GM23248 (cell line): Measurements from ENCODE around the gene FARP1. TPM values are rescaled to one million over a fixed set of nuclear protein-coding genes. Genes with fewer than 3 reads are reported as not detected.

Experiments
- DNase-seq: peaks from one replicate; pipeline ENCODE4 v3.0.0-alpha.2; 2015
- H2AFZ ChIP-seq: fragments of 200-600 bp; sonication (generic); 2 replicates; pipeline ENCODE4 v1.6.1; 2016; ENCODE audit warnings: antibody characterized with exemption
- H3F3A ChIP-seq: fragments of 200-600 bp; sonication (generic); 2 replicates; pipeline ENCODE4 v1.6.1; 2016; ENCODE audit warnings: mild to moderate bottlenecking, antibody characterized with exemption, mixed run types; ENCODE audit not compliant: insufficient read depth
- H3K27ac ChIP-seq: fragments of 200-600 bp; sonication (generic); 2 replicates; pipeline ENCODE4 v1.5.1; 2016; ENCODE audit warnings: mild to moderate bottlenecking
- H3K27me3 ChIP-seq: fragments of 200-600 bp; sonication (generic); replicated peaks from 2 replicates; pipeline ENCODE4 v1.6.1; 2016; ENCODE audit warnings: mild to moderate bottlenecking; ENCODE audit not compliant: insufficient read depth
- H3K36me3 ChIP-seq: fragments of 200-600 bp; sonication (generic); 2 replicates; pipeline ENCODE4 v1.6.1; 2016; ENCODE audit warnings: low read depth, mild to moderate bottlenecking
- H3K4me1 ChIP-seq: fragments of 200-600 bp; sonication (generic); 2 replicates; pipeline ENCODE4 v1.6.1; 2016; ENCODE audit warnings: mild to moderate bottlenecking; ENCODE audit not compliant: insufficient read depth
- H3K4me2 ChIP-seq: fragments of 200-600 bp; sonication (generic); one replicate; pipeline ENCODE4 v1.6.1; 2016; ENCODE audit warnings: mild to moderate bottlenecking; ENCODE audit not compliant: unreplicated experiment
- H3K4me3 ChIP-seq: fragments of 200-600 bp; sonication (generic); 2 replicates; pipeline ENCODE4 v1.5.1; 2016; ENCODE audit warnings: mild to moderate bottlenecking
- H3K79me2 ChIP-seq: fragments of 200-600 bp; sonication (generic); 2 replicates; pipeline ENCODE4 v1.6.1; 2016; ENCODE audit warnings: mild to moderate bottlenecking; ENCODE audit not compliant: insufficient read depth
- H3K9ac ChIP-seq: fragments of 200-600 bp; sonication (generic); 2 replicates; pipeline ENCODE4 v1.6.1; 2016; ENCODE audit warnings: mild to moderate bottlenecking
- H3K9me2 ChIP-seq: fragments of 200-600 bp; sonication (generic); 2 replicates; pipeline ENCODE4 v1.6.1; 2016; ENCODE audit warnings: mixed run types, mild to moderate bottlenecking, moderate library complexity; ENCODE audit not compliant: insufficient read depth
- H3K9me3 ChIP-seq: fragments of 200-600 bp; sonication (generic); one replicate; pipeline ENCODE4 v1.6.1; 2017; ENCODE audit warnings: low read depth
- H4K20me1 ChIP-seq: fragments of 200-600 bp; sonication (generic); 2 replicates; pipeline ENCODE4 v1.6.0; 2016; ENCODE audit not compliant: insufficient read depth
- EZH2 ChIP-seq: fragments of 200-600 bp; sonication (generic); IDR thresholded peaks from 2 replicates; pipeline ENCODE4 v1.6.1; 2018; ENCODE audit warnings: antibody characterized with exemption, mild to moderate bottlenecking; ENCODE audit not compliant: insufficient read depth, poor library complexity, severe bottlenecking
- EZH2phosphoT487 ChIP-seq: fragments of 200-600 bp; sonication (generic); IDR thresholded peaks from 2 replicates; pipeline ENCODE4 v1.6.1; 2018; ENCODE audit warnings: antibody characterized with exemption, moderate library complexity, mild to moderate bottlenecking, low read depth; ENCODE audit not compliant: insufficient read depth
- WGBS, 2 experiments: methylation state at CpG; one replicate each; pipeline ENCODE4 v1.1.6; 2015 to 2017; ENCODE audit warnings: low lambda C conversion rate in 2 of 2, low coverage in 1 of 2; ENCODE audit errors: missing lambda C conversion rate in 2 of 2; 5-methylcytosine and 5-hydroxymethylcytosine counted together
- in situ Hi-C: fragments of 300-500 bp; cut with MboI; formaldehyde crosslinking; loops from 2 replicates; pipeline ENCODE4 v1.15.0; 2020
- polyA plus RNA-seq: library from polyadenylated mRNA; unstranded; fragments of >200 nt; fragmentation: Nextera tagmentation; extraction: Ambion mirVana; gene quantifications from 2 replicates; pipeline ENCODE4 v1.2.1, GENCODE V29; 2016
- total RNA-seq: library from RNA; depleted of rRNA; stranded (reverse); fragments of >200 nt; shearing (Covaris generic); gene quantifications from 2 replicates; pipeline ENCODE4 v1.2.3, GENCODE V29; 2014

FARP1 gene
- total and polyA plus RNA-seq, 2 experiments from 2014 or later = 53.7 to 56.6 TPM

DNA sequence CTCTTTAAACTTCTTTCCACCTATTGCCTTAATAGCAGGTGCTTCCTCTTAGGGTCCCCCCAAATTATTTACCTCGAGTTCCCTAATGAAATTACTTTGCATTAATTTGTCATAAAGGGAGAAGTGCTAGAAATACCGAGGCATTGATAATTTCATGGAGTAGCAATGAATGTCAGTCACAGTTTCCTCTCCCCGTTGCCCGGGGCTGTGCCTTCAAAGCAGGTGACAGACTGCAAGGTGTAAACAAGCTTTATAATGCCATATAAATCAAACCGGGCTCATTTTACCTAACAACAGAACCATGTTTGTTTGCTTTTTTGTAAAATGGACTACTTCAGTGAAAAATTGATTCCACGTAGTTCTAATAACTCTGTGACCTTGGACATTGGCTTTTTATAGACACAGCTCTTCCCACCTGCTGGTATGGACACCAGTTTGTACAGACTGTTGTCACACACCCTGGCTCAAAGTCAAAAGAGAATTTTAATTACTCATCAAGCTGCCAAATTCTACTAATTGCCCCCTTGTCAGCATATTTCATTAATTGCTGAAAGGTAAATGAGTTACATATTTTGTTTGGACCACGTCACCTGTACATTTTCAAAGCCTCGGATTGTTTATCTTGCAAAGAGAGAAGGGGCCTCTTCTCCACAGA is 262.9 kb downstream of the FARP1 start:
- H4K20me1 ChIP-seq = no peaks in the 10 kb centered on the region
- no peak overlapping the region for H2AFZ ChIP-seq
- peaks cover 1% of the 10 kb centered on the region; the same call in 1 of the 2 replicates for H3F3A ChIP-seq
- no peak for DNase-seq
- TF ChIP-seq EZH2 (no peak), EZH2phosphoT487 (no peak)
- WGBS, 2 experiments = 82 to 85% methylated on average over 8 of the region's 8 CpGs
- H3K4me1 ChIP-seq = no peaks in the 10 kb centered on the region
- H3K9me3 ChIP-seq = no peaks in the 10 kb centered on the region
- H3K9ac ChIP-seq = no peak overlapping the region
- peaks cover 13% of the 10 kb centered on the region; the same call in 1 of the 2 replicates for H3K36me3 ChIP-seq
- no peak overlapping the region for H3K4me3 ChIP-seq
- H3K9me2 ChIP-seq = no peaks in the 10 kb centered on the region
- H3K27ac ChIP-seq = no peak overlapping the region
- H3K27me3 ChIP-seq = no peaks in the 10 kb centered on the region
- H3K4me2 ChIP-seq = no peak overlapping the region
- in situ Hi-C loops = loop anchor here (25.0 kb wide), 1 partner anchor 369 kb away; no protein-coding TSS in a partner anchor
- no peaks in the 10 kb centered on the region for H3K79me2 ChIP-seq

DNA sequence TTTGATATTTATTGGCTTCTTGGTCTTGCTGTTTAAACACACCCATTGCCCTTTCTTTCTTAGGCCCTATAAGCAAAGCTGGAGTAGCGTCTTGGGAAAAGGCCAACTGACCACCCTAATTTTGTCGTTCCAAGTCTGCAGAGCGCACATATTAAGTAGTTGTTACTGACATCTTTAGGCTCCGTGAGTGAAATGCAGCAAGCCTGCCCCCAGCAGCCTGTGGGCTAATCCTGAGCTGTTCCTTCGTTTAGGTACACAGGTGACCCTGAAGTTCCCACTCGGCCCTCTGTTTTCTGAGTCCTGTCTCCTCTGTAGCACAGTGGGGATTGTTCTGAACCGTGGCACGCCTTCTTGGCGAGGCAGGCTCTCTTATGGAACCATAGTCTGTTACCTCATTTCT is 263.5 kb downstream of the FARP1 start:
- no peaks in the 10 kb centered on the region for H3F3A ChIP-seq

DNA sequence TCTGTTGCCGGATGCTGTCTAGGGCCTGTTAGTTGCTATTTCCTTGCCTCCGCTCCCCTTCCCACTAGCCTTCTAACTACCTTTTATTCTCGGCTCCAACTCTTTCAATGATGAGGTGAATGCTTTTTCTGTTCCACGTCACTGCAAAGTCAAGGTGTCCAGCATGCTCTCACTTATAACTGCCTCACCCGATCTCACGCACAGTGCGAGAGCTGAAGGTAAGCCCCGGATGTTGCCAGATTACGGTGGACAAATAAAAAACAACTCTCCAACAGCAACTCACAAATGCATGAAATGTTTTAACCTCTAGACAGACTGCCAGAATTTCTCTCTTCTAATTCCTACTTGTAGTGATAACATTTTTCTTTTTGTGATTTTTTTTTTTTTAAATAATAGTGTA is 264.1 kb downstream of the FARP1 start:
- Histone ChIP-seq H3K9ac (no peak overlapping the region), H3K9me2 (no peaks in the 10 kb centered on the region), H3K4me1 (no peaks in the 10 kb centered on the region), H3F3A (no peaks in the 10 kb centered on the region), H2AFZ (no peak overlapping the region), H3K27ac (no peak overlapping the region), H3K4me2 (no peak overlapping the region), H4K20me1 (no peaks in the 10 kb centered on the region), H3K4me3 (no peak overlapping the region), H3K27me3 (no peaks in the 10 kb centered on the region), H3K9me3 (no peaks in the 10 kb centered on the region), H3K79me2 (no peaks in the 10 kb centered on the region), H3K36me3 (peaks cover 15% of the 10 kb centered on the region; the same call in 1 of the 2 replicates)
- WGBS, 2 experiments = 97 to 98% methylated on average over 9 of the region's 9 CpGs
- TF ChIP-seq EZH2 (no peak), EZH2phosphoT487 (no peak)
- DNase-seq = no peak
- in situ Hi-C loops = loop anchor here (25.0 kb wide), 1 partner anchor 370 kb away; no protein-coding TSS in a partner anchor

More for the DNA sequence above, 263.5 kb downstream of the FARP1 start:
- Histone ChIP-seq H3K9me3 (no peaks in the 10 kb centered on the region), H3K27me3 (no peaks in the 10 kb centered on the region), H2AFZ (no peak overlapping the region), H3K9me2 (no peaks in the 10 kb centered on the region), H3K4me2 (no peak overlapping the region), H3K4me1 (no peaks in the 10 kb centered on the region), H3K4me3 (no peak overlapping the region), H3K9ac (no peak overlapping the region), H4K20me1 (no peaks in the 10 kb centered on the region), H3K27ac (no peak overlapping the region), H3K79me2 (no peaks in the 10 kb centered on the region), H3K36me3 (peaks cover 13% of the 10 kb centered on the region; the same call in 1 of the 2 replicates)
- in situ Hi-C loops = loop anchor here (25.0 kb wide), 1 partner anchor 369 kb away; no protein-coding TSS in a partner anchor
- no peak for TF ChIP-seq EZH2phosphoT487
- no peak for TF ChIP-seq EZH2
- WGBS, 2 experiments = 93 to 94% methylated on average over 9 of the region's 9 CpGs
- DNase-seq = no peak

DNA sequence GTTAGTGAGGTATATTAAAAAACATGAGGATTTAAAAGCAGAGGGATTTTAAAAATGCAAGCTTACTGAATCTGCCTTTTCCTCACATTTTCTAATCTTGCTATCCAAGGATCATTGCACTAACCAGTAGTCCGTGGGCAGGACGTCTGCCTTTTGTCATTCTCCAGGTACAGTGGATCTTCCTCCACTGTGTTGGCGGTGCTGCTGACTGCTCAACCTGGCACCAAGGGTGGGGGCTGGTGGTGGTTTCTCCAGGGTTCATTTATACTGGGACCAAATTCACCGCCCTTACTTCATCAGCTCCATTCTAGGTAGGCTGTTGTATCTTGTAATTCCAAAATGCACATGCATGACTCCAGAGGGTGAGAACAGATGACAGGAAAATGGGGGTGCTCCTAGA is 264.7 kb downstream of the FARP1 start:
- no peaks in the 10 kb centered on the region for H3K27me3 ChIP-seq
- H4K20me1 ChIP-seq = no peaks in the 10 kb centered on the region
- H3K27ac ChIP-seq = no peak overlapping the region
- 93 to 94% methylated on average over 4 of the region's 4 CpGs for WGBS, 2 experiments
- no peaks in the 10 kb centered on the region for H3K4me1 ChIP-seq
- H3K9me3 ChIP-seq = no peaks in the 10 kb centered on the region
- H3K79me2 ChIP-seq = no peaks in the 10 kb centered on the region
- H3K4me2 ChIP-seq = no peak overlapping the region
- in situ Hi-C loops = loop anchor here (25.0 kb wide), 1 partner anchor 370 kb away; no protein-coding TSS in a partner anchor
- peaks cover 18% of the 10 kb centered on the region; the same call in 1 of the 2 replicates for H3K36me3 ChIP-seq
- no peak overlapping the region for H3K9ac ChIP-seq
- no peaks in the 10 kb centered on the region for H3K9me2 ChIP-seq
- no peak for TF ChIP-seq EZH2phosphoT487
- no peak for TF ChIP-seq EZH2
- DNase-seq = no peak
- H3F3A ChIP-seq = no peaks in the 10 kb centered on the region
- H3K4me3 ChIP-seq = no peak overlapping the region
- H2AFZ ChIP-seq = no peak overlapping the region
